HAP-1 (cell line): ENCODE measurements around the gene ZFP14.

Experiments used
- DNase-seq, 2 experiments: peaks; one replicate each; pipeline ENCODE4 v3.0.0-alpha.2; 2016 to 2020; ENCODE audit warnings: low spot score in 2 of 2
- H3K27me3 ChIP-seq: fragments of 250-450 bp; sonication (Bioruptor Pico); 2 replicates; pipeline ENCODE4 v1.5.1; 2020; ENCODE audit warnings: low read depth, mild to moderate bottlenecking, moderate library complexity
- H3K36me3 ChIP-seq: fragments of 250-450 bp; sonication (Bioruptor Pico); replicated peaks from 2 replicates; pipeline ENCODE4 v1.5.1; 2020; ENCODE audit warnings: mild to moderate bottlenecking
- H3K4me1 ChIP-seq: fragments of 250-450 bp; sonication (Bioruptor Pico); 2 replicates; pipeline ENCODE4 v1.5.1; 2020; ENCODE audit warnings: mild to moderate bottlenecking
- H3K4me3 ChIP-seq: fragments of 250-450 bp; sonication (Bioruptor Pico); 2 replicates; pipeline ENCODE4 v1.5.1; 2020; ENCODE audit warnings: mild to moderate bottlenecking, moderate library complexity
- H3K9me3 ChIP-seq: fragments of 250-450 bp; sonication (Bioruptor Pico); 2 replicates; pipeline ENCODE4 v1.5.1; 2020; ENCODE audit warnings: mild to moderate bottlenecking, moderate library complexity
- in situ Hi-C: fragments of 300-500 bp; cut with MboI; formaldehyde crosslinking; loops from 3 replicates; pipeline ENCODE4 v1.14.3; 2020; ENCODE audit warnings: low sequenced_read_pairs, inconsistent platforms, mixed read lengths

The ZFP14 gene

GRCh38 chr19:36378625-36379509 lies at the start of gene ZFP14:
TSS of gene ZFP14 (minus strand) at chr19:36379201. CDS start at chr19:36367892, 11,309 bp downstream.
- Histone ChIP-seq H3K27me3 (no peaks in the 10 kb centered on the region), H3K36me3 (no peaks in the 10 kb centered on the region), H3K9me3 (peaks cover 6% of the 10 kb centered on the region), H3K4me1 (0 out of 2 replicates have a peak, but pooled peaks cover 3% of the 10 kb centered on the region), H3K4me3 (peak within 1 kb of the TSS; percentile 94)
- peak; percentile 88 to 93 for DNase-seq
- in situ Hi-C loops, result no loop called here

DNA sequence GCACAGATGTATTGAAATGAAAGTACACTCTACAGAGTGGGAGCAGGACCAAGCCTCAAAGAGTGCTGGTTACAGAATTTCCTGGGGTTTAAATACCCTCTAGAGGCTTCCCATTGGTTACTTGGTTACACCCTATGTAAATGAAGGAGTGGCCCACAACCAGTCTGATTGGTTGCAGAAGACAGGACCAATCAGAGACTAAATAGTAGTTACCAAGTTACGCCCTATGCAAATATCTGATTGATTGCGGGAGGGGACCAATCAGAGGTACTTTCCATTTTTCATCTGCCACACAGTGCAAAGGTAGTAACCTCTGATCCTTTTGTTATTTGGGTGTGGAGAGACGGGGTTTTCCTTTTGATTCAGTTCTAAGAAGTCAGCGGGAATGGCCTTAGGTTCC lies 44.9 kb upstream of the ZFP14 start:
- DNase-seq, result no peak
- no peaks in the 10 kb centered on the region for H3K4me1 ChIP-seq
- H3K4me3 ChIP-seq, result no peak overlapping the region
- no peaks in the 10 kb centered on the region for H3K36me3 ChIP-seq
- H3K27me3 ChIP-seq, result no peaks in the 10 kb centered on the region
- no peaks in the 10 kb centered on the region for H3K9me3 ChIP-seq
- in situ Hi-C loops, result no loop called here

DNA sequence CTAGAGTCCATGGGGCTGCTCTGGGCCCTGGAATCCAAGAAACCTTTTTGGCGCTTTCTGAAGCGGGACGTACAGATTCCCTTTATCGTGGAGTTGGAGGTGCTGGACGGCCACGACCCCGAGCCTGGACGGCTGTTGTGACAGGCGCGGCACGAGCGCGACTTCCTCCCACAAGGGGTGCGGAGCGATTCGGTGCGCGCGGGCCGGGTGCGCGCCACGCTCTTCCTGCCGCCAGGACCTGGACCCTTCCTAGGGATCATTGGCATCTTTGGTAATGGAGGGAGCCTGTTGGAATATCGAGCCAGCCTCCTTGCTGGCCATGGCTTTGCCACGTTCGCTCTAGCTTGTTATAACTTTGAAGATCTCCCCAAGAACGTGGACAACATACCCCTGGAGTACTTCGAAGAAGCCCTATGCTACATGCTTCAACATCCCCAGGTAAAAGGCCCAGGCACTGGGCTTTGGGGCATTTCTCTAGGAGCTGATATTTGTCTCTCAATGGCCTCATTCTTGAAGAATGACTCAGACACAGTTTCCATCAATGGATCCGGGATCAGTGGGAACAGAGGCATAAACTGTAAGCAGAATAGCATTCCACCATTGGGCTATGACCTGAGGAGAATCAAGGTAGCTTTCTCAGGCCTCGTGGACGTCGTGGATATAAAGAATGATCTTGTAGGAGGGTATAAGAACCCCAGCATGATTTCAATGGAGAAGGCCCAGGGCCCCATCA lies 42.9 kb upstream of the ZFP14 start:
- H3K4me3 ChIP-seq, result no peak overlapping the region

GRCh38 chr19:36420961-36421748 lies 42.2 kb upstream of the ZFP14 start:
- no peak for DNase-seq

More for the DNA sequence above, 42.9 kb upstream of the ZFP14 start:
- Histone ChIP-seq H3K9me3 (no peaks in the 10 kb centered on the region), H3K27me3 (no peaks in the 10 kb centered on the region), H3K36me3 (no peaks in the 10 kb centered on the region), H3K4me1 (no peaks in the 10 kb centered on the region)
- in situ Hi-C loops, result no loop called here
- DNase-seq, result no peak

GRCh38 chr19:36418287-36419001 lies 39.4 kb upstream of the ZFP14 start, which contains the start of gene ZFP82:
TSS of gene ZFP82 (minus strand) at chr19:36418644. CDS start at chr19:36409789, 8,855 bp downstream.
- Histone ChIP-seq H3K4me1 (no peaks in the 10 kb centered on the region), H3K27me3 (no peaks in the 10 kb centered on the region), H3K9me3 (no peaks in the 10 kb centered on the region), H3K36me3 (no peaks in the 10 kb centered on the region), H3K4me3 (no peak within 1 kb of the TSS)
- in situ Hi-C loops, result no loop called here
- DNase-seq, result no peak

More at GRCh38 chr19:36420961-36421748, 42.2 kb upstream of the ZFP14 start:
- H3K9me3 ChIP-seq, result no peaks in the 10 kb centered on the region
- no peaks in the 10 kb centered on the region for H3K4me1 ChIP-seq
- no peak overlapping the region for H3K4me3 ChIP-seq
- no peaks in the 10 kb centered on the region for H3K36me3 ChIP-seq
- in situ Hi-C loops, result no loop called here
- H3K27me3 ChIP-seq, result no peaks in the 10 kb centered on the region

DNA sequence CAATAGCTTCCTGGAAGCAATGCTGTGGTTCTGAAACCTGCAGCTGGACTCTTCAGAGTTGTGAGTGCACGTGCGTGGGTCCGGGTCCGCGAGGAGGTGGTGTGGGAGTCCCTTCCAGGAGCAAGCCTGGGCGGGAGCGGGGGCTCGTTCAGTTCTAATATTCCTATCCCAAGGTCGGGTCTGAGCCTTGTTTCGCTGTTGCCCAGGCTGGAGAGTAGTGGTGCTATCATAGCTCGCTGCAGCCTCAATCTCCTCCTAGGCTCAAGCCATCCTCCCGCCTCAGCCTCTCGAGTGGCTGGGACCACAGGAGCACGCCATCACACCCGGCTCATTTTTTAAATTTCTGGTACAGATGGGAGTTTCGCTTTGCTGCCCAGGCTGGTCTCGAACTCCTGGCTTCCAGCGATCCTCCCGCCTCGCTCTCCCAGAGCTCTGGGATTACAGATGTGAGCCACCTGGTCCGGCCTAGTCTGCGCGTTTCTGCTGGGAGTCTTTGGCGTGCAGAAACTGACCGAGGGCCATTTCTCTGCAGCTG lies 38.8 kb upstream of the ZFP14 start:
- no peak for DNase-seq

GRCh38 chr19:36409841-36410240 lies 30.8 kb upstream of the ZFP14 start:
- Histone ChIP-seq H3K9me3 (no peaks in the 10 kb centered on the region; the same call in 1 of the 2 replicates), H3K36me3 (no peaks in the 10 kb centered on the region), H3K4me1 (no peaks in the 10 kb centered on the region), H3K27me3 (no peaks in the 10 kb centered on the region), H3K4me3 (no peak overlapping the region)
- no peak for DNase-seq
- in situ Hi-C loops, result no loop called here

More for the DNA sequence above, 38.8 kb upstream of the ZFP14 start:
- Histone ChIP-seq H3K4me3 (no peak overlapping the region), H3K9me3 (no peaks in the 10 kb centered on the region), H3K4me1 (no peaks in the 10 kb centered on the region), H3K36me3 (no peaks in the 10 kb centered on the region), H3K27me3 (no peaks in the 10 kb centered on the region)
- in situ Hi-C loops, result no loop called here

DNA sequence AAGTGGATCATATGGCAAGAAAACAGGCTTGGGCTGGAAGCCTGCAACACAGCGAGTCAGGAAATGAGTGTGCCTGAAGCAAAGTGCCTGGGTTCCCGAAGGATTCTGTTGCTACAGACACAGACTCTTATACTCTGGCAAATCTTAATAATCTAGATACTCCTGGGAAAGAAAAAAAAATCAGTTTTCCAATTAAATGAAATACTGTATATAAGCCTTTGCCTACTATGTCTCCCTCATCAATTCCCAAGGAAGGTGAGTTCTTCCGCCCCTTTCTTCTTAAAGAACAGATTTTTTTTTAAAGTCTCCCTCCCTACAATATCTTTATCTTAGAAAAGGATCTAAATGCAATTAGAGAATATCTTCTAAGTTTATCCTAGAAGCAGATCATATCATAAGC lies 29.1 kb upstream of the ZFP14 start:
- H3K4me1 ChIP-seq, result no peaks in the 10 kb centered on the region
- H3K9me3 ChIP-seq, result no peaks in the 10 kb centered on the region; the same call in 1 of the 2 replicates
- in situ Hi-C loops, result no loop called here
- no peak overlapping the region for H3K4me3 ChIP-seq
- no peaks in the 10 kb centered on the region for H3K36me3 ChIP-seq
- DNase-seq, result no peak
- no peaks in the 10 kb centered on the region for H3K27me3 ChIP-seq

DNA sequence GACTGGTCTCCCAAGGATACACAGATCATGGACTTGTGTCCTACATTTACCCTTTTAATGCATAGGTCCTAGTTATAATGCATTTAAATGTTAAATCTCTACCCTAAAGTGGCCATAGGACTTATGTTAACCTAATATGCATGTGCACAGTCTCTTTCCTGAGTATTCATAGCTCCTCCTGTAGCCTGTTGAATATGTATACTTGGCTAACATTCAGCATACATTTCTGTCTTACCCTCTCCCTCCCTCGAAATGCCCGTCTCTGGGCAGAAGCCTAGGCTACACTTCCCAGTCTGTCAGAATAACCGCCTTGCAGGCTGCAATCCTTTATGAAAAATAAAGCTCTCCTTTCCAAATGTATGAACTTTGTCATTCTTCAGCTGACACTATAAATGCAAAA lies 25.5 kb upstream of the ZFP14 start:
- Histone ChIP-seq H3K27me3 (no peaks in the 10 kb centered on the region), H3K4me1 (no peaks in the 10 kb centered on the region), H3K4me3 (no peak overlapping the region), H3K36me3 (no peaks in the 10 kb centered on the region), H3K9me3 (no peaks in the 10 kb centered on the region)
- no peak for DNase-seq
- in situ Hi-C loops, result no loop called here

DNA sequence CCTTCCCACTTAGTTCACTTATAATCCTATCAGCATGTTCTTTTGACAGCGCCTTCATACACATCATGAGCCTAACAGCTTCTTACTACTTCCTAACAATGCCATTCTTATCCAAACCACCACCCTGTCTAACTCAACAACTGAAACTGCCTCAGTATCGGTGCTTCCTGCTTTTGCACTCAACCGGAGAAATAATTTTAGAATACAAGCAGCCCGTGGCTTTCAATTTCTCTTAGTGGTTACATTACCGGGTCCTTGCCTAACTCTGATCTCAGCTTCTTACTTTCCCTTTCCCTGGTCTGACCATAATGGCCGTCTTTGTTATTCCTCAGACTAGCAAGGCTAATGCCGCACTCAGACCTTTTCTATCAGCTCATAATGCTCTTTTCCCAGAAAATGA lies 22.5 kb upstream of the ZFP14 start:
- H3K4me3 ChIP-seq, result no peak overlapping the region
- H3K36me3 ChIP-seq, result no peaks in the 10 kb centered on the region

GRCh38 chr19:36398571-36398970 lies 19.6 kb upstream of the ZFP14 start:
- DNase-seq, result no peak
- Histone ChIP-seq H3K27me3 (no peaks in the 10 kb centered on the region), H3K36me3 (no peaks in the 10 kb centered on the region), H3K9me3 (peaks cover 4% of the 10 kb centered on the region; the same call in 1 of the 2 replicates), H3K4me1 (no peaks in the 10 kb centered on the region), H3K4me3 (no peak overlapping the region)
- in situ Hi-C loops, result no loop called here

More for the DNA sequence above, 22.5 kb upstream of the ZFP14 start:
- DNase-seq, result no peak
- in situ Hi-C loops, result no loop called here
- H3K27me3 ChIP-seq, result no peaks in the 10 kb centered on the region
- no peaks in the 10 kb centered on the region for H3K9me3 ChIP-seq
- H3K4me1 ChIP-seq, result no peaks in the 10 kb centered on the region

DNA sequence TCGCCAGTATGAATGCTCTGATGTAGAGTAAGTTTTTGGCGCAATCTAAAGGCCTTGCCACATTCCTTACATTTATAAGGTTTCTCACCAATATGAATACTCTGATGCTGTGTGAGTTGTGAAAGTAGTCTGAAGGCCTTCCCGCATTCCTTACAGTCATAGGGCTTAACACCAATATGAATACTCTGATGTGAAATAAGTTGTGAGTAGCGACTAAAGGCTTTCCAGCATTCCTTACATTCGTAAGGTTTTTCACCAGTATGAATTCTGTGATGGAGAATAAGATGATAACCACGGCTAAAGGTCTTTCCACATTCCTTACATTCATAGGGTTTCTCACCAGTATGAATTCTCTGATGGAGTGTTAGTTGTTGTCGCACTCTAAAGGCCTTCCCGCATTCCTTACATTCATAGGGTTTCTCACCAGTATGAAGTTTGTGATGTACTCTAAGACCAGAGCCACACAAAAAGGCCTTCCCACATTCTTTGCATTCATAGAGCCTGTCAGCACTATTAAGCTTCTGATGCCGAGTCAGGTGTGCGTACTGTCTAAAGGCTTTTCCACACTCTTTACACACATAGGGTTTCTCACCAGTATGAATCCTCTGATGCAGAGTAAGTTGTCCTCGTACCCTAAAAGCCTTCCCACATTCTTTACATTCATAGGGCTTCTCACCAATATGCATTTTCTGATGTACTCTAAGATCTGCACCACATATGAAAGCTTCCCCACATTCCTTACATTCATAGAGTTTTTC lies 14.1 kb upstream of the ZFP14 start:
- in situ Hi-C loops, result no loop called here
- Histone ChIP-seq H3K9me3 (peaks cover 4% of the 10 kb centered on the region; the same call in 1 of the 2 replicates), H3K36me3 (no peaks in the 10 kb centered on the region), H3K27me3 (no peaks in the 10 kb centered on the region), H3K4me3 (no peak overlapping the region), H3K4me1 (no peaks in the 10 kb centered on the region)
- DNase-seq, result no peak
